Left renal cortex interstitium (tissue), 4 donors: ENCODE data around the gene ZNF57. TPM values are rescaled to one million over a fixed set of nuclear protein-coding genes. Genes with fewer than 3 reads are reported as not detected.
"Not testable (repeated sequence)": the region's sequence is repeated elsewhere in the genome, so short reads cannot be mapped to it uniquely, and the experiment has no call there.

Experiments
- DNase-seq, 4 donors: peaks; one replicate each; pipeline ENCODE4 v3.0.0-alpha.2; 2013; ENCODE audit warnings: low read depth in 4 of 4, low spot score in 2 of 4, missing footprints in 1 of 4
- polyA plus RNA-seq, 4 donors: library from polyadenylated mRNA; unstranded; fragments of 120-200 nt; gene quantifications; one replicate each; pipeline ENCODE4 v1.2.1, GENCODE V29; 2013; ENCODE audit not compliant: insufficient read length in 4 of 4

Gene ZNF57
- polyA plus RNA-seq, 4 donors = 5.9 to 9.4 (median 7.1) TPM

- DNase-seq = not testable (repeated sequence)
Observed at GRCh38 chr19:2890531-2890930, 10.2 kb upstream of the ZNF57 start.

- DNase-seq = no peak
Observed at GRCh38 chr19:2896694-2897093, 4.0 kb upstream of the ZNF57 start.

- DNase-seq = no peak
Observed at GRCh38 chr19:2902590-2903218, 2.0 kb downstream of the ZNF57 start.

GRCh38 chr19:2903326-2903725 is 2.6 kb downstream of the ZNF57 start:
- not testable (repeated sequence) for DNase-seq

GRCh38 chr19:2905918-2906519 is 5.3 kb downstream of the ZNF57 start:
- DNase-seq = no peak

- DNase-seq = no peak
Observed at GRCh38 chr19:2906631-2907195, 6.0 kb downstream of the ZNF57 start.

- no peak for DNase-seq
Observed at GRCh38 chr19:2912306-2912705, 11.6 kb downstream of the ZNF57 start.

- DNase-seq = no peak
Observed at GRCh38 chr19:2917275-2918184, 16.8 kb downstream of the ZNF57 start.

- DNase-seq = no peak
Observed at GRCh38 chr19:2922987-2923386, 22.3 kb downstream of the ZNF57 start.

- DNase-seq = no peak
Observed at GRCh38 chr19:2923510-2923909, 22.8 kb downstream of the ZNF57 start.

- DNase-seq = no peak
Observed at GRCh38 chr19:2926341-2927031, 25.8 kb downstream of the ZNF57 start.

GRCh38 chr19:2927032-2927430 is 26.3 kb downstream of the ZNF57 start:
- no peak for DNase-seq

GRCh38 chr19:2933490-2933910 is 32.8 kb downstream of the ZNF57 start:
- no peak for DNase-seq

GRCh38 chr19:2935863-2936262 is 35.1 kb downstream of the ZNF57 start:
- DNase-seq = not testable (repeated sequence)

GRCh38 chr19:2942928-2943640 is 42.4 kb downstream of the ZNF57 start:
- no peak for DNase-seq

- DNase-seq = no peak
Observed at GRCh38 chr19:2944403-2944774, 43.7 kb downstream of the ZNF57 start.

- DNase-seq = peak; percentile 98 to 99 (median 98)
Observed at GRCh38 chr19:2944775-2945574, 44.2 kb downstream of the ZNF57 start, which contains the start of gene ZNF77. Gene ZNF77, minus strand, starts transcription at chr19:2944971. Its CDS starts 131 bp downstream, at chr19:2944840.

- DNase-seq = no peak
Observed at GRCh38 chr19:2945575-2946184, 45.0 kb downstream of the ZNF57 start.

- DNase-seq = no peak
Observed at GRCh38 chr19:2949939-2950285, 49.2 kb downstream of the ZNF57 start.
